Stimulated activated CD8-positive, alpha-beta memory T cell treated with anti-CD3 and anti-CD28 coated beads, Interleukin-12 subunit alpha, Interleukin-12 subunit beta, amount 100 ng/mL, for 24 hours (primary cell): ENCODE measurements around the gene IMMP2L.

Experiments
- DNase-seq: peaks from one replicate; pipeline ENCODE4 v3.0.0-alpha.2; 2020; ENCODE audit errors: extremely low read depth

The IMMP2L gene

GRCh38 chr7:111038185-111038584 lies 524.1 kb downstream of the IMMP2L start:
- DNase-seq = no peak

DNA sequence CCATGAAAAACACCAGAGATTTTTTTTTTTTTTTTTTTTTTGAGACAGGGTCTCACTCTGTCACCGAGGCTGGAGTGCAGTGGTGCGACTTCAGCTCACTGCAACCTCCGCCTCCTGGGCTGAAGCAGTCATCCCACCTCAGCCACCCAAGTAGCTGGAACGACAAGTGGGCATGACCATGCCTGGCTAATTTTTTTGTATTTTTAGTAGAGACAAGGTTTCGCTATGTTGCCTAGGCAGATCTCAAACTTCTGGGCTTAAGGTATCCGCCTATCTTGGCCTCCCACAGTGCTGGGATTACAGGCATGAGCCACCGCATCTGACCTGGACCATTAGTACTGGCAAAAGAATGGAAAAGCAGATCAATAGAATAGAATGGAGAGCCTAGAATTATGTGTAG lies 530.4 kb downstream of the IMMP2L start:
- DNase-seq = no peak

DNA sequence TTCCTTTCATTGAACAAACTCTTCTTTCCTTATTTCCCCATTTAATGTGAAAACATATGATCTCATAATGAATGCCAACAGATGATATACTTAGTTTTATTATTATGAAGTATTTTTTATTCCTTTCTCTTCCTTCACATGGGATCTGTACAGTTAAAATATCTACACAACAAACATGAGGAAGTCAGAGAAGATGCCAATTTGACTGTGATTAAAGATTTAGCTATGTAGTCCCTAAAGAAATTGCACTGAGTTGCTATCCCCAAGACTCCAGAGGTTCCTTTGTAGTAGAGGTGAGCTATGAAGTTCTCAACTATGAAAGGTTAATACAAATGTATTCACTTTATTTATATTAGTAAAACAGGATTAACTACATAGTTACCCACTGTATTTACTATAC lies 532.0 kb downstream of the IMMP2L start:
- no peak for DNase-seq

DNA sequence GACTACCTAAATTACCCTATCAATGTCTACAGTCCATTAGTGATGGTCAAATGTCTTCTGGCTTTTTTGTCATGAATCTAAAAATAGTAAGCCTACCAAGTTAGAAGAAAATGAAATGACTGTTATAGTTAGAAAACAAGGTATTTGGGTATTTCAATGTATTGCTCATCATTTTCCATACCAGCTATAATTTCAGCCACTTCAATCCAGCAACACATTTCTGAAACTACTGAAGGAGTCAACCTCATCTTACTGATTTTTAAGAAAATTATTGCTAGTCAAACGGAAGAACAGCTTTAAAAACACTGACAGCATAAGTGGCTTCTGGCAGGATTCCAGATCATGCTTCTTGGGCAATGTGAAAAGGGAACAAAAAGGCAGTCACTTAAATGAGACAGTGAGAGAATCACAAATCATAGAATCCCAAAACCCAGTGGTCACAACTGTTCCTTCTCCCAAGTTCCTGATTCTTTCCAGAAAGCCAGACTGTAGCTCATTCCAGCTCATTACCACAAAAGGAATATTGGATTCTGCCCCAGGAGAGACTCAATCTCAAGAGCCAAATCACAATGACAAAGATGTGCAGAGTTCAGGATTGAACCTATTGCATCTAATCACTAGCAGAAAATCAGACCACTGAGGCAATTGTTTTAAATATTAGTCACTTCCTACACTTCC lies 532.6 kb downstream of the IMMP2L start:
- DNase-seq = no peak

- no peak for DNase-seq
Measured at GRCh38 chr7:111029141-111029572, 533.1 kb downstream of the IMMP2L start.

GRCh38 chr7:111027396-111027795 lies 534.9 kb downstream of the IMMP2L start:
- DNase-seq = no peak

GRCh38 chr7:111026806-111027205 lies 535.5 kb downstream of the IMMP2L start:
- DNase-seq = no peak

- DNase-seq = no peak
Measured at GRCh38 chr7:111026343-111026742, 535.9 kb downstream of the IMMP2L start.

DNA sequence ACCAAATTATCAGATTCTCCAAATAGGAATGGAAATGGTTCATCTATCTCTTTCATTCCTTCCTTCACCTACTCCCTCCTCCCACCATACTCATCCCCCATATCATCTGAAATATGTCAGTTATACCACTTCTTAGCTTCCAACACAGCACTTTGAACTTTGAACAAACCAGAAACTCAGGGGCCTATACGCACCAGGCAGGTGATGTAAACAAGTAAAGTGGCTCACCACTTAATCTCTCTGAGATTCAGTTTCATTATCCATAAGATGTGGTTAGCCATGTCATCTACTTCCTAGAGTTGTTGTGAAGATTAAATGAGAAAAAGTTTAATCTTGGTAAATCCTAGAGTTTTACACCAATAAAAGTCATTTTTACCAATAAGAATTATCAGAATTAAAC lies 537.3 kb downstream of the IMMP2L start:
- no peak for DNase-seq

GRCh38 chr7:111018960-111019736 lies 543.1 kb downstream of the IMMP2L start:
- no peak for DNase-seq

DNA sequence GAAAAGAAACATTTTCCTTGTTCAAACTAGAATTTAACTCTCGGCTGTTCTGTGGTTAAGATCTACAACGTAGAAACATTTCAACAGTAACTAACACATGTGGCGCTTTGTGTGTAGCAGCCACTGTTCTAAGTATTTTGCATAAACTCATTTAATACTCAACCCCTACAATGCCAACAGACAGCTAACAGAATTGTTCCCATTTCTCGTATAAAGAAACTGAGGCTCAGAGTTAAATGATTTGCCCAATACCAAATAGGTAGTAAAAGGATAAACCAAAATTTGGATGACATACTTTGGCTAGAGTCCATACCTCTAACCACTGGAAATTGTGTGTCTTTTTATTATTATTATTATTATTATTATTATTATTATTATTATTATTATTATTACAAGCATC lies 543.8 kb downstream of the IMMP2L start:
- DNase-seq = no peak

DNA sequence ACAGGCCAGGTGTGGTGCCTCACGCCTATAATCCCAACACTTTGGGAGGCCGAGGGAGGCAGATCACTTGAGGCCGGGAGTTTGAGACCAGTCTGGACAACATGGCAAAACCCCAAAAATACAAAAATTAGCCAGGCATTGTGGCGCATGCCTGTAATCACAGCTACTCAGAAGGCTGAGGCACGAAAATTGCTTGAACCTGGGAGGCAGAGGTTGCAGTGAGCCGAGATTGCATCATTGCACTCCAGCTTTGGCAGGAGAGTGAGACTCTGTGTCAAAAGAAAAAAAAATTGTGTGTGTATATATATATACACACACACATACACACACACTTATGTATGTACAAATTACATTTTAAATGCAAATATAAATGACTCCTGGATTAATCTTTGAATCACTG lies 548.2 kb downstream of the IMMP2L start:
- no peak for DNase-seq

GRCh38 chr7:111012799-111013675 lies 549.3 kb downstream of the IMMP2L start:
- peak; percentile 10 for DNase-seq

DNA sequence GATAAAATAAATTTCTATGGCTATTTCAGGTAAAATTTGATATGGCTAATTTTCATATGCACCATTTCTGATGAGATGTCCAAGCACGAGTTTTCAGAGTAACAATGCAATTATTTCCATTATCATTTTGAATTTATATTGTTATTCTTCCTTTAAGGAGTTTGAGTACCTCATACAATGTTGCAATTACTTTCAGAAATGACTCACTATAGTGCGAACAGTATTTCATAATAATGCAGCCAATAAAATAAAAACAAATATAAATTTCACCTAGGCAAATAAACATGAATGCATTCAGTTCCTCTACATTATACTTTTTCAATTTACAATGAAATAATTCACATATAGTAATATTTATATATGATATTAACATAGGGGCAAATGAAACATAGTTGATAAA lies 550.1 kb downstream of the IMMP2L start:
- no peak for DNase-seq

- no peak for DNase-seq
Measured at GRCh38 chr7:111011520-111011919, 550.8 kb downstream of the IMMP2L start.

DNA sequence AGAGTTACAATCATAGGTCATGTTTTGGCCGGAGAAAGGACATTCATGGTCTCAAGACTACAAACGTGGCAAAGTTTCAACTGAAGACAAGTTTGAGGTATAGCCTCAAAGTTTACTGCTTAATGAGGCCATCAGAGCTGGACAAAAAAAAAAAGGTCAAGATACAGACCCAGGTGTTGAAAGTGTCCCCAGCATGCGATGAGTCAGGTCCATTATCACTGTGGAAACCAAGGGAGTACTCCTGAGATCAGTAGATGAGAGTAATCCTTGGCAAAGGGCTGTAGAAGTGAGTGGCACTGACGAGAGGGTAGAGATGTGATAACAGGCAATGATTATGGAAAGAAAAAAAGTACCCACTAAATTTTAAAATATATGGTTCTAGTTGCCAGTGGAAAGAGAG lies 551.5 kb downstream of the IMMP2L start:
- no peak for DNase-seq

DNA sequence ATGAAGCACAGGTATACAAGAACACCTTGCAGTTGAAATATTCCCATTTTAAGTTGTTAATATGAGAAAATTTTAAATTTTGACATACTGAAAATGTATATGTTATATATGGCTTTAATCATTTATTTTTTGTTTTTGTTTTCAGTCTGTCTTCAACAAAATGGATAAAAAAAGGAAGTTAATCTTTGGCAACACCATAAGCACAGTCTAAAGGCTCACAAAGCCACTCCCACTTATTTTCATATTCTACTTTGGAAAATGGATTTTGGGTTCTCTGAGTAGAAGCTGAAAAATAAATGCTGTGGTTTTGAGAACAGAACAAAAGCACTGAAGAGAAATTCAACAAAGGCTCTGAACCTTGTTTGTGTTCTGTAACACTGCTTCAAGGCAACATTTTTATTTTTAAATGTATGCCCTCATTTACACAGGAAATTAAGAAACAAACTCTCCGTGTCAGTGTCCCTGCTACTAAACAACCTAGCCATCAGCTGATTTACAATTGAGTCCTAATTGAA lies 552.7 kb downstream of the IMMP2L start:
- DNase-seq = no peak

GRCh38 chr7:111006691-111007090 lies 555.6 kb downstream of the IMMP2L start:
- no peak for DNase-seq

DNA sequence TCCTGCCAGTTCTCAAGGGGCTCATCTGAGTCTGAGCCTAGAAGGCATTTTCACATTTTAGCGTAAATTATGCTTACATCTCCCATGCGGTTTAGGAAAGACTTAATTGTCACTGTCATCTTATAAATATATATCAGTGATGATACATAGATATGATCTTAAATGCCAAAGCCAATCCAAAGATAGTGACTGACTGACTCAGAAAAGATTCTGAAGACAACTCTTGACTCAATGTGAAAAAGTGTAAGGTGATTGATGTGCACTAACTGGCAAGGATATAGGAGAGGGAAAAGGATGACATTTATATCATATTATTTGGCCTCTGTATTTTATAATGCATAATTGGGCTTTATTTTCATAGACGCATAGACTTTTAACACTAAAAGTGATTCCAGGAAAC lies 556.3 kb downstream of the IMMP2L start:
- no peak for DNase-seq

DNA sequence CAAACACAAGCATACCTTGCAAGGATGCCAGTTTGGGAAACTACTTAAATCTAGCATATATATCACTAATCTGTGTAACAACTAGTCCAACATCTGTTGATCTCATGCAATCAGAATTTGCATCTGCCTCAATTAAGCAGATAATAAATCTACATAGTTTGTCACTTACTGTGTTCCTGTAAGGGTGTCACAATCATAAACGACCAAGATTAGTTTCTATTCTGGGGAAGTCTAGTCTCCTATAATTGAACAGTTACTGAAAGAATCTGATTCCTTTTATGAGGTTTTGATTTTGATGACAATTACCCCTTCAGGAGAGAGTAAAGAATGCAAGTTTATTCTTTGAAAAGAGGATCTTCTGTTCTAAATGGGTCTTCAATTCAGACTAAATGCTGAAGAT lies 556.8 kb downstream of the IMMP2L start:
- DNase-seq = no peak

- DNase-seq = no peak
Measured at GRCh38 chr7:111004310-111004901, 557.9 kb downstream of the IMMP2L start.

- no peak for DNase-seq
Measured at GRCh38 chr7:111003883-111004282, 558.4 kb downstream of the IMMP2L start.
